K562 (cell line): Measurements from ENCODE around the gene WDR18. TPM values are rescaled to one million over a fixed set of nuclear protein-coding genes. Genes with fewer than 3 reads are reported as not detected.
A peak's percentile ranks its signal among the peaks of the same experiment; 100 is the strongest.

ENCODE experiments used
- ADNP ChIP-seq: fragments of 200-800 bp; sonication (Bioruptor generic); IDR thresholded peaks from 2 replicates; pipeline ENCODE4 v1.6.1; 2016; ENCODE audit warnings: missing genetic modification characterization, missing compliant biosample characterization
- ARNT ChIP-seq, 2 experiments: fragments of 450-650 bp; IDR thresholded peaks; 2 replicates each; pipeline ENCODE4 v1.6.1; 2016; ENCODE audit warnings: mild to moderate bottlenecking in 1 of 2
- CBX3 ChIP-seq, 2 experiments: IDR thresholded peaks; 1 replicate in 1 of 2; 2 replicates in 1 of 2; pipeline ENCODE4 v1.6.1; 2012; ENCODE audit warnings: inconsistent platforms in 2 of 2, low read length in 2 of 2, borderline replicate concordance in 1 of 2, control low read depth in 1 of 2
- CHD4 ChIP-seq: fragments of 200-600 bp; sonication (generic); IDR thresholded peaks from 3 replicates; pipeline ENCODE4 v1.6.1; 2012; ENCODE audit warnings: low read depth, mild to moderate bottlenecking, mixed read lengths, low read length, inconsistent platforms; ENCODE audit not compliant: insufficient read depth, insufficient replicate concordance, poor library complexity, severe bottlenecking
- DACH1 ChIP-seq: fragments of 450-650 bp; IDR thresholded peaks from 2 replicates; pipeline ENCODE4 v1.6.1; 2018; ENCODE audit not compliant: partially characterized antibody
- HDAC2 ChIP-seq: fragments of 450-650 bp; IDR thresholded peaks from 2 replicates; pipeline ENCODE4 v1.6.1; 2016; ENCODE audit warnings: mild to moderate bottlenecking
- HMG20B ChIP-seq: fragments of 250-450 bp; sonication (Bioruptor Pico); IDR thresholded peaks from 2 replicates; pipeline ENCODE4 v1.5.0; 2021; ENCODE audit warnings: mild to moderate bottlenecking
- KDM1A ChIP-seq, 2 experiments: fragments of 450-650 bp; IDR thresholded peaks; 2 replicates each; pipeline ENCODE4 v1.6.1; 2016; ENCODE audit warnings: mild to moderate bottlenecking in 2 of 2
- RBM22 ChIP-seq: fragments of 200-400 bp; formaldehyde crosslinking; IDR thresholded peaks from 2 replicates; pipeline ENCODE4 v1.6.1; 2018; ENCODE audit warnings: low read length, low read depth; ENCODE audit not compliant: poor library complexity, severe bottlenecking
- RCOR1 ChIP-seq, 2 experiments: IDR thresholded peaks; 2 replicates each; pipeline ENCODE4 v1.6.1; 2012; ENCODE audit warnings: low read depth in 2 of 2, low read length in 2 of 2, borderline replicate concordance in 1 of 2, improper control_type of control experiment in 1 of 2
- TFAP4 ChIP-seq: sonication (generic); formaldehyde crosslinking; IDR thresholded peaks from 2 replicates; pipeline ENCODE4 v1.8.0; 2022; ENCODE audit warnings: missing genetic modification reagents, mild to moderate bottlenecking, moderate library complexity, borderline replicate concordance
- ZKSCAN1 ChIP-seq: fragments of 150-350 bp; IDR thresholded peaks from 2 replicates; pipeline ENCODE4 v1.6.1; 2016; ENCODE audit warnings: low read depth, low read length
- ZNF121 ChIP-seq: sonication (generic); formaldehyde crosslinking; conservative IDR thresholded peaks from 2 replicates; pipeline ENCODE4 v1.8.0; 2022; ENCODE audit warnings: missing genetic modification reagents
- ZNF263 ChIP-seq: sonication (generic); formaldehyde crosslinking; IDR thresholded peaks from 2 replicates; pipeline ENCODE4 v1.8.0; 2022; ENCODE audit warnings: mild to moderate bottlenecking, missing genetic modification reagents, borderline replicate concordance
- polyA plus RNA-seq, 8 experiments: library from polyadenylated mRNA; depleted of rRNA in 4 of 8; stranded (reverse) in 5 of 8; unstranded in 3 of 8; fragments of >200 nt; fragmentation: Nextera tagmentation in 2 of 8; fragmentation: Illumina TruSeq in 1 of 8; extraction: Ambion mirVana in 2 of 8; extraction: Trizol in 1 of 8; gene quantifications; 2 replicates each; pipeline versions ENCODE4 v1.2.1 to v1.2.3, GENCODE V29; 2011 to 2014; ENCODE audit warnings: inconsistent platforms in 1 of 8, missing spikeins in 1 of 8
- total RNA-seq, 7 experiments: library from RNA; depleted of rRNA in 6 of 7; stranded (reverse); fragments of >200 nt in 6 of 7; fragmentation: Illumina TruSeq in 2 of 7; extraction: Trizol in 2 of 7; gene quantifications; 2 replicates each; pipeline versions ENCODE4 v1.2.1 to v1.2.3, GENCODE V29; 2011 to 2021; ENCODE audit warnings: low replicate concordance in 1 of 7

WDR18 gene
- total and polyA plus RNA-seq, 9 of the 15 experiments (the other 6 are each of a cell fraction or from before 2014, with no cell fraction given): 0.65 to 181 (median 30.1) TPM

GRCh38 chr19:966485-967088 lies 17.6 kb upstream of the WDR18 start (continued):
- TF ChIP-seq DACH1 (no peak), HMG20B (CRISPR knock-in tag) (no peak), KDM1A (IDR thresholded peaks at IDR 0.05) (peak; percentile 56 to 78), ZNF263 (no peak), ARNT (IDR thresholded peaks at IDR 0.05) (0 out of 4 replicates have a peak, but pooled peaks of 1 of the 2 experiments have one; percentile 24), RCOR1 (IDR thresholded peaks at IDR 0.05; ENCODE audit: borderline replicate concordance in 1 of 2, low read depth in 2 of 2, low read length in 2 of 2) (0 out of 4 replicates have a peak, but pooled peaks of 1 of the 2 experiments have one; percentile 13), CBX3 (IDR thresholded peaks at IDR 0.05; ENCODE audit: borderline replicate concordance in 1 of 2, low read length in 2 of 2) (peak in 1 of 2 experiments; percentile 71; a peak in 2 of 3 replicates), RBM22 (peak; percentile 60), ZKSCAN1 (peak; percentile 33; the same call in 1 of the 2 replicates), TFAP4 (CRISPR knock-in tag) (peak; percentile 53; the same call in 1 of the 2 replicates), CHD4 (peak; percentile 50), ADNP (peak; percentile 77), ZNF121 (CRISPR knock-in tag) (peak; percentile 91), HDAC2 (peak; percentile 26; the same call in 1 of the 2 replicates)
